Liver (tissue), 9 donors: Measurements from ENCODE around the gene SEPTIN5. TPM values are rescaled to one million over a fixed set of nuclear protein-coding genes. Genes with fewer than 3 reads are reported as not detected.

ENCODE experiments used
- DNase-seq: peaks from one replicate; pipeline ENCODE4 v3.0.0-alpha.2; 2017; ENCODE audit warnings: low spot score
- H3K27ac ChIP-seq, 2 donors: one replicate each; pipeline ENCODE4 v1.7.0; 2013; ENCODE audit warnings: inconsistent platforms in 2 of 2, low read length in 2 of 2, control low read depth in 1 of 2, low read depth in 1 of 2, mild to moderate bottlenecking in 1 of 2
- H3K27me3 ChIP-seq, 4 donors: one replicate each; pipeline versions ENCODE4 v1.6.1 to v1.7.0; 2013; ENCODE audit warnings: low read length in 3 of 4, inconsistent platforms in 1 of 4, mild to moderate bottlenecking in 1 of 4, moderate library complexity in 1 of 4; ENCODE audit not compliant: control insufficient read depth in 4 of 4, insufficient read depth in 4 of 4
- H3K36me3 ChIP-seq, 4 donors: one replicate each; pipeline versions ENCODE4 v1.6.1 to v1.7.0; 2013; ENCODE audit warnings: low read length in 3 of 4, mild to moderate bottlenecking in 3 of 4, low read depth in 1 of 4, moderate library complexity in 1 of 4; ENCODE audit not compliant: control insufficient read depth in 4 of 4, insufficient read depth in 3 of 4
- H3K4me1 ChIP-seq, 4 donors: one replicate each; pipeline versions ENCODE4 v1.6.1 to v1.7.0; 2013; ENCODE audit warnings: low read length in 3 of 4, mild to moderate bottlenecking in 3 of 4, moderate library complexity in 1 of 4; ENCODE audit not compliant: control insufficient read depth in 4 of 4, insufficient read depth in 4 of 4
- H3K4me3 ChIP-seq, 3 donors: one replicate each; pipeline versions ENCODE4 v1.6.1 to v1.7.0; 2013; ENCODE audit warnings: low read length in 3 of 3, control low read depth in 1 of 3, low read depth in 1 of 3, mild to moderate bottlenecking in 1 of 3
- H3K9ac ChIP-seq, 2 donors: one replicate each; pipeline ENCODE4 v1.7.0; 2013; ENCODE audit warnings: low read length in 2 of 2, mild to moderate bottlenecking in 2 of 2, moderate library complexity in 2 of 2, control low read depth in 1 of 2, low read depth in 1 of 2
- H3K9me3 ChIP-seq, 4 donors: one replicate each; pipeline versions ENCODE4 v1.6.1 to v1.7.0; 2013; ENCODE audit warnings: low read length in 3 of 4; ENCODE audit not compliant: control insufficient read depth in 4 of 4
- CTCF ChIP-seq: fragments of 150-350 bp; IDR thresholded peaks from 2 replicates; pipeline ENCODE4 v1.5.1; 2017; ENCODE audit warnings: improper control_type of control experiment, low read depth, low read length; ENCODE audit not compliant: missing input control
- EGR1 ChIP-seq, 2 donors: IDR thresholded peaks; 2 replicates each; pipeline ENCODE4 v1.6.1; 2016 to 2018; ENCODE audit warnings: antibody characterized with exemption in 2 of 2, low read depth in 2 of 2
- FOXA1 ChIP-seq: IDR thresholded peaks from 2 replicates; pipeline ENCODE4 v1.6.1; 2016; ENCODE audit warnings: antibody characterized with exemption
- FOXA2 ChIP-seq: IDR thresholded peaks from 2 replicates; pipeline ENCODE4 v1.6.1; 2016; ENCODE audit warnings: antibody characterized with exemption
- GABPA ChIP-seq, 2 donors: IDR thresholded peaks in 1 of 2; conservative IDR thresholded peaks in 1 of 2; 2 replicates each; pipeline ENCODE4 v1.6.1; 2016; ENCODE audit warnings: antibody characterized with exemption in 2 of 2, mild to moderate bottlenecking in 1 of 2, moderate library complexity in 1 of 2
- HNF4A ChIP-seq, 2 donors: conservative IDR thresholded peaks; 2 replicates each; pipeline ENCODE4 v1.6.1; 2016; ENCODE audit warnings: antibody characterized with exemption in 2 of 2, mild to moderate bottlenecking in 2 of 2
- HNF4G ChIP-seq: IDR thresholded peaks from 2 replicates; pipeline ENCODE4 v1.6.1; 2016; ENCODE audit warnings: antibody characterized with exemption
- NR2F2 ChIP-seq: IDR thresholded peaks from 2 replicates; pipeline ENCODE4 v1.6.1; 2016; ENCODE audit warnings: antibody characterized with exemption
- RAD21 ChIP-seq, 2 donors: IDR thresholded peaks; 2 replicates each; pipeline ENCODE4 v1.6.1; 2016; ENCODE audit warnings: antibody characterized with exemption in 2 of 2, mild to moderate bottlenecking in 2 of 2
- SP1 ChIP-seq: IDR thresholded peaks from 2 replicates; pipeline ENCODE4 v1.6.1; 2018; ENCODE audit warnings: antibody characterized with exemption, mild to moderate bottlenecking
- TAF1 ChIP-seq: conservative IDR thresholded peaks from 2 replicates; pipeline ENCODE4 v1.6.1; 2016; ENCODE audit warnings: antibody characterized with exemption, mild to moderate bottlenecking
- YY1 ChIP-seq: IDR thresholded peaks from 2 replicates; pipeline ENCODE4 v1.6.1; 2016; ENCODE audit warnings: antibody characterized with exemption, mild to moderate bottlenecking
- ZBTB33 ChIP-seq: IDR thresholded peaks from 2 replicates; pipeline ENCODE4 v1.6.1; 2016; ENCODE audit warnings: antibody characterized with exemption
- WGBS: extraction: QIAGEN DNeasy Blood & Tissue Kit; methylation state at CpG from one replicate; pipeline ENCODE4 v1.1.7; 2013; 5-methylcytosine and 5-hydroxymethylcytosine counted together
- polyA plus RNA-seq, 2 donors: library from polyadenylated mRNA; stranded (reverse) in 1 of 2; unstranded in 1 of 2; fragments of 200-250 nt in 1 of 2; fragments of >200 nt in 1 of 2; fragmentation: Nextera tagmentation in 1 of 2; extraction: Ambion mirVana in 1 of 2; gene quantifications; one replicate each; pipeline versions ENCODE4 v1.2.1 to v1.2.3, GENCODE V29; 2013 to 2015
- total RNA-seq, 2 donors: library from RNA; depleted of rRNA; stranded (reverse); fragments of >200 nt; gene quantifications; one replicate each; pipeline ENCODE4 v1.2.3, GENCODE V29; 2014
- TF ChIP-seq, protein P1 (sequence below): IDR thresholded peaks from 2 replicates; pipeline ENCODE4 v1.6.1; 2016; ENCODE audit warnings: antibody characterized with exemption
- TF ChIP-seq, protein P2 (sequence below): IDR thresholded peaks from 2 replicates; pipeline ENCODE4 v1.6.1; 2016; ENCODE audit warnings: antibody characterized with exemption, mild to moderate bottlenecking
- donor health status: healthy.
- donor health status: healthy.
- donor health status: healthy.
- donor health status: healthy.
- donor health status: healthy.

Gene SEPTIN5
- total and polyA plus RNA-seq, 4 donors = 0.26 to 3.5 (median 2.8) TPM

DNA sequence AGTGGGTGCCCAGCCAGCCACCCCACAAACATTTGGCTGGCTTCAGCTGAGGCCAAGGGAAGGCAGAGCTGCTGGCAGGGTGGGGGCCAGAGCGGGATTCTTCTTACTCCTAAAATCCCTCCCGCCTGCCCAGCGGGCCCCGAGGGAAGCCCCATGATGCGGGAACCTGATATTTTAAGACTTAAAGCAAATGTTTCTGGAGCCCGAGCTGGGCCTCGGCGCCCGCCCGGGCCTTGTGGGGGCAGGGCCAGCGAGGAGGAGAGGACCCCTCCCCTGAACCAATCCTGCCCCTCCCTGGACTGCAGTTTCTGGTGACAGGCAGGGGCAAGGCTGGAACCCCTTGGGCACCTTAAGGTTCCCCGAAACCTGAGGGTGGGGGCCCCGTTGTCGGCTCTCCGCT, 26.3 kb downstream of the SEPTIN5 start:
- Histone ChIP-seq H3K9ac (no peak overlapping the region), H3K4me1 (no peaks in the 10 kb centered on the region), H3K27ac (no peak overlapping the region), H3K27me3 (no peaks in the 10 kb centered on the region), H3K9me3 (no peaks in the 10 kb centered on the region), H3K4me3 (no peak overlapping the region), H3K36me3 (no peaks in the 10 kb centered on the region)
- 89% methylated on average over 15 of the region's 15 CpGs for WGBS
- TF ChIP-seq EGR1 (IDR thresholded peaks at IDR 0.05; ENCODE audit: low read depth in 2 of 2) = no peak
- no peak for TF ChIP-seq ZBTB33
- no peak for TF ChIP-seq RAD21 (IDR thresholded peaks at IDR 0.05)
- TF ChIP-seq, protein P1, sequence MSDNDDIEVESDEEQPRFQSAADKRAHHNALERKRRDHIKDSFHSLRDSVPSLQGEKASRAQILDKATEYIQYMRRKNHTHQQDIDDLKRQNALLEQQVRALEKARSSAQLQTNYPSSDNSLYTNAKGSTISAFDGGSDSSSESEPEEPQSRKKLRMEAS = no peak
- TF ChIP-seq FOXA1 = no peak
- TF ChIP-seq, protein P2, sequence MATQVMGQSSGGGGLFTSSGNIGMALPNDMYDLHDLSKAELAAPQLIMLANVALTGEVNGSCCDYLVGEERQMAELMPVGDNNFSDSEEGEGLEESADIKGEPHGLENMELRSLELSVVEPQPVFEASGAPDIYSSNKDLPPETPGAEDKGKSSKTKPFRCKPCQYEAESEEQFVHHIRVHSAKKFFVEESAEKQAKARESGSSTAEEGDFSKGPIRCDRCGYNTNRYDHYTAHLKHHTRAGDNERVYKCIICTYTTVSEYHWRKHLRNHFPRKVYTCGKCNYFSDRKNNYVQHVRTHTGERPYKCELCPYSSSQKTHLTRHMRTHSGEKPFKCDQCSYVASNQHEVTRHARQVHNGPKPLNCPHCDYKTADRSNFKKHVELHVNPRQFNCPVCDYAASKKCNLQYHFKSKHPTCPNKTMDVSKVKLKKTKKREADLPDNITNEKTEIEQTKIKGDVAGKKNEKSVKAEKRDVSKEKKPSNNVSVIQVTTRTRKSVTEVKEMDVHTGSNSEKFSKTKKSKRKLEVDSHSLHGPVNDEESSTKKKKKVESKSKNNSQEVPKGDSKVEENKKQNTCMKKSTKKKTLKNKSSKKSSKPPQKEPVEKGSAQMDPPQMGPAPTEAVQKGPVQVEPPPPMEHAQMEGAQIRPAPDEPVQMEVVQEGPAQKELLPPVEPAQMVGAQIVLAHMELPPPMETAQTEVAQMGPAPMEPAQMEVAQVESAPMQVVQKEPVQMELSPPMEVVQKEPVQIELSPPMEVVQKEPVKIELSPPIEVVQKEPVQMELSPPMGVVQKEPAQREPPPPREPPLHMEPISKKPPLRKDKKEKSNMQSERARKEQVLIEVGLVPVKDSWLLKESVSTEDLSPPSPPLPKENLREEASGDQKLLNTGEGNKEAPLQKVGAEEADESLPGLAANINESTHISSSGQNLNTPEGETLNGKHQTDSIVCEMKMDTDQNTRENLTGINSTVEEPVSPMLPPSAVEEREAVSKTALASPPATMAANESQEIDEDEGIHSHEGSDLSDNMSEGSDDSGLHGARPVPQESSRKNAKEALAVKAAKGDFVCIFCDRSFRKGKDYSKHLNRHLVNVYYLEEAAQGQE = no peak
- no peak for TF ChIP-seq CTCF
- no peak for TF ChIP-seq GABPA (IDR thresholded peaks at IDR 0.05 in 1 of 2, conservative IDR thresholded peaks at IDR 0.05 in 1 of 2)
- no peak for TF ChIP-seq HNF4G
- TF ChIP-seq NR2F2 = no peak
- no peak for TF ChIP-seq YY1
- no peak for TF ChIP-seq TAF1
- no peak for TF ChIP-seq FOXA2
- TF ChIP-seq HNF4A (conservative IDR thresholded peaks at IDR 0.05) = no peak
- no peak for TF ChIP-seq SP1
- no peak for DNase-seq

DNA sequence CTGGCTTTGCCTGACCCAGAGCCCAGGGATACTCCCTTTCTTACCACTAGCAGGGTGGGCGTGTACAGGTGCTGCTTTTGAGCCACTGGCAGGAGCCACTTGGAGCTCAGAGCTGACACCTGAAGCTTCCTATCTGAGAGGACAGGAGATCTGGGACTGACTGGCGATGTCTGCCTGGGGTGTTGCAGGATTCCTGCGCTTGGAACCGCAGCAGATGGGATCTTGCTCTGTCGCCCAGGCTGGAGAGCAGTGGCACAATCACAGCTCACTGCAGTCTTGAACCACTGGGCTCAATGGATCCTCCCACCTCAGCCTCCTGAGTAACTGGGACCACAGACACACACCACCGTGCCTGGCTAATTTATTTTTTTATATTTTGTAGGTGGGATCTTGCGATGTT, 26.8 kb downstream of the SEPTIN5 start:
- TF ChIP-seq HNF4A (conservative IDR thresholded peaks at IDR 0.05) = no peak
- no peak for TF ChIP-seq YY1
- no peaks in the 10 kb centered on the region for H3K36me3 ChIP-seq
- no peak overlapping the region for H3K4me3 ChIP-seq
- no peaks in the 10 kb centered on the region for H3K27me3 ChIP-seq
- no peak for DNase-seq
- 92% methylated on average over 7 of the region's 7 CpGs for WGBS
- H3K9me3 ChIP-seq = no peaks in the 10 kb centered on the region
- no peaks in the 10 kb centered on the region for H3K4me1 ChIP-seq
- no peak overlapping the region for H3K27ac ChIP-seq
- H3K9ac ChIP-seq = no peak overlapping the region
